Fibroblast of lung (primary cell): ENCODE measurements around the gene MED26. TPM values are rescaled to one million over a fixed set of nuclear protein-coding genes. Genes with fewer than 3 reads are reported as not detected.

ENCODE experiments used
- DNase-seq, 2 donors: peaks; one replicate each; pipeline versions ENCODE4 v3.0.0 to v3.0.0-alpha.2; 2010; ENCODE audit warnings: low read depth in 2 of 2
- H2AFZ ChIP-seq: 2 replicates; pipeline ENCODE4 v1.5.1; 2012; ENCODE audit warnings: low read length, control low read depth, inconsistent platforms
- H3K27ac ChIP-seq: 2 replicates; pipeline ENCODE4 v1.5.1; 2011; ENCODE audit warnings: low read length, control low read depth; ENCODE audit not compliant: insufficient read depth
- H3K27me3 ChIP-seq: 2 replicates; pipeline ENCODE4 v1.5.1; 2011; ENCODE audit warnings: mild to moderate bottlenecking, low read length; ENCODE audit not compliant: control insufficient read depth, insufficient read depth
- H3K36me3 ChIP-seq: 2 replicates; pipeline ENCODE4 v1.5.1; 2011; ENCODE audit warnings: low read length; ENCODE audit not compliant: control insufficient read depth, insufficient read depth
- H3K4me1 ChIP-seq: 2 replicates; pipeline ENCODE4 v1.5.1; 2011; ENCODE audit warnings: low read length; ENCODE audit not compliant: control insufficient read depth, insufficient read depth; ENCODE audit errors: extremely low read depth
- H3K4me2 ChIP-seq: 2 replicates; pipeline ENCODE4 v1.5.1; 2011; ENCODE audit warnings: low read length, control low read depth; ENCODE audit not compliant: insufficient read depth; ENCODE audit errors: extremely low read depth
- H3K4me3 ChIP-seq, 4 experiments: fragments of 200-600 bp in 1 of 4; sonication (generic) in 1 of 4; replicated peaks in 1 of 4; 2 replicates each; pipeline ENCODE4 v1.5.1; 2011 to 2016; ENCODE audit warnings: low read length in 4 of 4, low read depth in 3 of 4, mild to moderate bottlenecking in 3 of 4, control low read depth in 2 of 4, inconsistent platforms in 1 of 4, mixed read lengths in 1 of 4; ENCODE audit not compliant: insufficient read depth in 1 of 4; ENCODE audit errors: control extremely low read depth in 1 of 4
- H3K79me2 ChIP-seq: 2 replicates; pipeline ENCODE4 v1.5.1; 2012; ENCODE audit warnings: mild to moderate bottlenecking, low read length, inconsistent platforms; ENCODE audit not compliant: control insufficient read depth, insufficient read depth
- H3K9ac ChIP-seq: 2 replicates; pipeline ENCODE4 v1.5.1; 2011; ENCODE audit warnings: mild to moderate bottlenecking, low read length, control low read depth; ENCODE audit not compliant: insufficient read depth
- H3K9me3 ChIP-seq: 2 replicates; pipeline ENCODE4 v1.5.1; 2012; ENCODE audit warnings: low read depth, low read length; ENCODE audit not compliant: control insufficient read depth, insufficient read depth
- H4K20me1 ChIP-seq: 2 replicates; pipeline ENCODE4 v1.5.1; 2011; ENCODE audit warnings: low read length; ENCODE audit not compliant: control insufficient read depth, insufficient read depth; ENCODE audit errors: extremely low read depth
- EZH2 ChIP-seq: IDR thresholded peaks from 2 replicates; pipeline ENCODE4 v1.5.1; 2012; ENCODE audit warnings: low read length, control low read depth, mild to moderate bottlenecking; ENCODE audit errors: missing control alignments
- polyA plus RNA-seq, 2 donors: library from polyadenylated mRNA; depleted of rRNA in 1 of 2; stranded (reverse) in 1 of 2; unstranded in 1 of 2; fragments of >200 nt; gene quantifications; 2 replicates each; pipeline ENCODE4 v1.2.1, GENCODE V29; 2011 to 2012; ENCODE audit warnings: missing spikeins in 1 of 2
- total RNA-seq: library from RNA; depleted of rRNA; stranded (reverse); fragments of >200 nt; gene quantifications from 2 replicates; pipeline ENCODE4 v1.2.1, GENCODE V29; 2014
- TF ChIP-seq, protein P1 (sequence below), 2 donors: IDR thresholded peaks in 1 of 2; conservative IDR thresholded peaks in 1 of 2; 1 replicate in 1 of 2; 2 replicates in 1 of 2; pipeline ENCODE4 v1.5.1; 2011 to 2012; ENCODE audit warnings: low read length in 2 of 2, control low read depth in 1 of 2, inconsistent platforms in 1 of 2, low read depth in 1 of 2, mild to moderate bottlenecking in 1 of 2

Gene MED26
- total and polyA plus RNA-seq, 2 donors (not counting 1 experiment from before 2014, with no cell fraction given): 3.7 to 4.5 TPM

DNA sequence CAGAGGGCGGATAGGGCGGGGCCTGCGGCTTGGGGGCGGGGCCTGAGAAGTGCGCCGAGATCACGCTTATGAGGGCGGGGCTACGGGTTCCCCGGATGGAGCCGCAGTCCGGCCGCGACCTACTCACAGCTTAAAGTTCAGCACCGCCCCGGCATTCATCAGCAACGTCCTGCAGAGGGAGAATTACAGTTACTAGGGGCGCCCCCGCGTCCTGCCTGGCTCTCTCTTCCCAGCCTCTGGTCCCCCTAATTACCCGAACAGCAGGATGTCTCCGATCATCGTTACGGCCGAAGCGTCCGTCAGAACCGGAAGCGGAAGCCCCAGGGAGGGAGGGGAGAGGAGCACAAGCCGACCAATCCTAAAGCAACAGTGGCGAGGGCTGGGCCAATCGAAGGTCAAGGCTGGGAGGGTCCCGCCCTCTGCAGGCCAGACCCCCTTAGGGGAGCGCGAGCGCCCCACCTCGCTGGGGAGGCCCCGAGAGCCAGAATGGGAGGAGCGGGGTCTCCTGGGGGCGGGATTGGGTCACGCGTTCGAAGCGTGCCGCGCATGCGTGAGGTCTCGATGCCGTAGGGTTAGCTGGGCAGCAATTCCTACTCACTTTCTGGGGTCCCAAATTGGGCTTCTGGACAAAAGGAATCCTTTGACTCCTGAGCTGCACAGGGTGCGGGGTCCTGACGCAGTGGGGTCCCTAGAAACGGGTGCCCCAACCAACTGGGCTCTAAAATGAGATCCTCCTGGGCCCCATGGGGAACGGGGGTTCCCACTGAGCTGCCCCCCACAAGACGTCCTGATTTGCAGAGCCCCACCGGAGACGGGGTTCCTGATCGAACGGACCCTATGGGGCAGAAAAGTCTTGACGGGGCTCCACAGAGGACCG lies 32.1 kb upstream of the MED26 start, which contains the start of gene SMIM7:
TSS of gene SMIM7 (minus strand) at position 313 of the 877 bp plus-strand sequence. CDS start at position 279, 34 bp downstream.
- Histone ChIP-seq H3K27ac (peak within 1 kb of the TSS; percentile 94), H4K20me1 (no peaks in the 10 kb centered on the region), H3K27me3 (no peaks in the 10 kb centered on the region), H3K79me2 (peaks cover 34% of the 10 kb centered on the region), H2AFZ (peak within 1 kb of the TSS; percentile 97), H3K9me3 (no peaks in the 10 kb centered on the region), H3K4me2 (peak within 1 kb of the TSS; percentile 100), H3K9ac (peak within 1 kb of the TSS; percentile 79), H3K36me3 (peaks cover 5% of the 10 kb centered on the region), H3K4me3 (peak within 1 kb of the TSS; percentile 73 to 94 (median 87)), H3K4me1 (peaks cover 2% of the 10 kb centered on the region)
- no peak for TF ChIP-seq EZH2
- TF ChIP-seq, protein P1, sequence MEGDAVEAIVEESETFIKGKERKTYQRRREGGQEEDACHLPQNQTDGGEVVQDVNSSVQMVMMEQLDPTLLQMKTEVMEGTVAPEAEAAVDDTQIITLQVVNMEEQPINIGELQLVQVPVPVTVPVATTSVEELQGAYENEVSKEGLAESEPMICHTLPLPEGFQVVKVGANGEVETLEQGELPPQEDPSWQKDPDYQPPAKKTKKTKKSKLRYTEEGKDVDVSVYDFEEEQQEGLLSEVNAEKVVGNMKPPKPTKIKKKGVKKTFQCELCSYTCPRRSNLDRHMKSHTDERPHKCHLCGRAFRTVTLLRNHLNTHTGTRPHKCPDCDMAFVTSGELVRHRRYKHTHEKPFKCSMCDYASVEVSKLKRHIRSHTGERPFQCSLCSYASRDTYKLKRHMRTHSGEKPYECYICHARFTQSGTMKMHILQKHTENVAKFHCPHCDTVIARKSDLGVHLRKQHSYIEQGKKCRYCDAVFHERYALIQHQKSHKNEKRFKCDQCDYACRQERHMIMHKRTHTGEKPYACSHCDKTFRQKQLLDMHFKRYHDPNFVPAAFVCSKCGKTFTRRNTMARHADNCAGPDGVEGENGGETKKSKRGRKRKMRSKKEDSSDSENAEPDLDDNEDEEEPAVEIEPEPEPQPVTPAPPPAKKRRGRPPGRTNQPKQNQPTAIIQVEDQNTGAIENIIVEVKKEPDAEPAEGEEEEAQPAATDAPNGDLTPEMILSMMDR (conservative IDR thresholded peaks at IDR 0.05 in 1 of 2, IDR thresholded peaks at IDR 0.05 in 1 of 2; ENCODE audit: low read depth in 1 of 2, low read length in 2 of 2): no peak
- DNase-seq: peak; percentile 97 to 99

DNA sequence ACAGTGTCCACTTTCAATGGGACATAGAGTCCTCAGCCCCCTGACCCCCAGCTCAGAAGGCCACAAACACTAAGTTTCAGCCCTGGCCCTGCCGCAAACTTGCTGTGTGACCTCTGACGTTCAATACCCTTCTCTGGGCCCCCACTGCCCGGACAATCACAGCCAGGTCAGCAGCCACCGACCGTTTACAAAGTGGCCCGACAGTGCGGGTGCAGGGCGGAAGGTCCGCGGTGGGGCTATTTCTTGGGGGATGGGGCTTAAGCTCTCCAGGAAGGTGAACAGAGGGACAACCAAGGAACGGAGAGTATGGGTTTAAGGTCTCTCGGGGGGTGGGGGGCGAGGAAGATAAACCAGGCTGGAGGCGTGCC lies 31.4 kb upstream of the MED26 start:
- H3K4me2 ChIP-seq: peak overlapping the region; percentile 100
- peaks cover 2% of the 10 kb centered on the region for H3K4me1 ChIP-seq
- peak overlapping the region; percentile 72 for H3K9ac ChIP-seq
- H3K4me3 ChIP-seq: peak overlapping the region; percentile 73 to 94 (median 87)
- TF ChIP-seq EZH2: no peak
- TF ChIP-seq, protein P1 (conservative IDR thresholded peaks at IDR 0.05 in 1 of 2, IDR thresholded peaks at IDR 0.05 in 1 of 2; ENCODE audit: low read depth in 1 of 2, low read length in 2 of 2): no peak
- peak overlapping the region; percentile 94 for H3K27ac ChIP-seq
- H2AFZ ChIP-seq: no peak overlapping the region
- H3K27me3 ChIP-seq: no peaks in the 10 kb centered on the region
- H3K36me3 ChIP-seq: peaks cover 8% of the 10 kb centered on the region
- no peaks in the 10 kb centered on the region for H4K20me1 ChIP-seq
- no peaks in the 10 kb centered on the region for H3K9me3 ChIP-seq
- DNase-seq: no peak
- peaks cover 36% of the 10 kb centered on the region for H3K79me2 ChIP-seq

DNA sequence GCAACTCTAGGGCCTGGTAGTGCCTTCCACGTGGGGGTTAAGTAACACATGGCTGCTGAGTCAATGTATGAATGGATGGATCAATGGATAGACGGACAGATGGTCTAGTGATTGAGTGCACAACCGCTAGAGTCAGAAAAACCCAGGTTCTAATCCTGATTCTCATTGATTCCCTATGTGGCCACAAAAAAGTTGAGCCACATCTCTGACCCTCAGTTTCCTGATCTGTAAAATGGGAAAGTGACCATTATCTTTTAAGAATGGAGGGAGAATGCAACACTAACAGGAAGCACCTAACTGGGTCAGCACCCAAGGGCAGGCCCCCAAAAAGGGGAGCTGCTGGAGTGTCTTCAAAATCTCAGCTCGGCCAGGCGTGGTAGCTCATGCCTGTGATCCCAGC lies 29.4 kb upstream of the MED26 start:
- no peak overlapping the region for H3K4me3 ChIP-seq
- no peaks in the 10 kb centered on the region for H3K27me3 ChIP-seq
- H3K27ac ChIP-seq: no peak overlapping the region
- H3K79me2 ChIP-seq: peaks cover 36% of the 10 kb centered on the region
- no peak overlapping the region for H3K4me2 ChIP-seq
- no peak overlapping the region for H3K9ac ChIP-seq
- no peaks in the 10 kb centered on the region for H3K9me3 ChIP-seq
- no peak for DNase-seq
- H4K20me1 ChIP-seq: no peaks in the 10 kb centered on the region
- peaks cover 2% of the 10 kb centered on the region for H3K4me1 ChIP-seq
- no peak for TF ChIP-seq EZH2
- TF ChIP-seq, protein P1 (conservative IDR thresholded peaks at IDR 0.05 in 1 of 2, IDR thresholded peaks at IDR 0.05 in 1 of 2; ENCODE audit: low read depth in 1 of 2, low read length in 2 of 2): no peak
- H2AFZ ChIP-seq: no peak overlapping the region
- H3K36me3 ChIP-seq: peaks cover 19% of the 10 kb centered on the region
